T-helper 2 cell treated with Interferon-gamma antibody and Interleukin-4, amounts not matched to agents 5 μg/mL and 100 μg/mL, for 36 hours (primary cell): ENCODE results near the gene WFS1.

Source experiments
- DNase-seq: peaks from one replicate; pipeline ENCODE4 v3.0.0; 2021; ENCODE audit warnings: low spot score
- H3K27ac Mint-ChIP-seq: one replicate; pipeline ENCODE4 v1.8.0; 2021; ENCODE audit warnings: mild to moderate bottlenecking, mixed read lengths
- H3K27me3 Mint-ChIP-seq: one replicate; pipeline ENCODE4 v1.8.0; 2021; ENCODE audit warnings: low read depth, mixed read lengths
- H3K36me3 Mint-ChIP-seq: one replicate; pipeline ENCODE4 v1.8.0; 2021; ENCODE audit warnings: low read depth, mixed read lengths
- H3K4me1 Mint-ChIP-seq: one replicate; pipeline ENCODE4 v1.8.0; 2021; ENCODE audit warnings: low read depth, mixed read lengths
- H3K4me3 Mint-ChIP-seq: one replicate; pipeline ENCODE4 v1.8.0; 2022; ENCODE audit warnings: mild to moderate bottlenecking, moderate library complexity, mixed read lengths
- H3K9me3 Mint-ChIP-seq: one replicate; pipeline ENCODE4 v1.8.0; 2021; ENCODE audit warnings: mixed read lengths

The WFS1 gene

GRCh38 chr4:6230502-6230785 lies 39.2 kb upstream of the WFS1 start:
- no peak for DNase-seq
- no peaks in the 10 kb centered on the region for H3K4me1 Mint-ChIP-seq
- H3K27ac Mint-ChIP-seq = no peak overlapping the region
- H3K36me3 Mint-ChIP-seq = no peaks in the 10 kb centered on the region
- H3K4me3 Mint-ChIP-seq = no peak overlapping the region
- H3K27me3 Mint-ChIP-seq = peaks cover under 1% of the 10 kb centered on the region
- no peaks in the 10 kb centered on the region for H3K9me3 Mint-ChIP-seq

GRCh38 chr4:6230827-6231662 lies 38.6 kb upstream of the WFS1 start:
- no peaks in the 10 kb centered on the region for H3K9me3 Mint-ChIP-seq
- H3K36me3 Mint-ChIP-seq = no peaks in the 10 kb centered on the region
- H3K4me1 Mint-ChIP-seq = no peaks in the 10 kb centered on the region
- DNase-seq = no peak
- no peaks in the 10 kb centered on the region for H3K27me3 Mint-ChIP-seq
- H3K4me3 Mint-ChIP-seq = no peak overlapping the region
- H3K27ac Mint-ChIP-seq = no peak overlapping the region

- Mint-ChIP-seq H3K4me1 (no peaks in the 10 kb centered on the region), H3K27me3 (no peaks in the 10 kb centered on the region)
These were observed 37.9 kb upstream of the WFS1 start for GRCh38 chr4:6231663-6232165.

GRCh38 chr4:6232836-6233785 lies 36.5 kb upstream of the WFS1 start:
- no peaks in the 10 kb centered on the region for H3K4me1 Mint-ChIP-seq

More at GRCh38 chr4:6231663-6232165, 37.9 kb upstream of the WFS1 start:
- Mint-ChIP-seq H3K9me3 (no peaks in the 10 kb centered on the region), H3K36me3 (no peaks in the 10 kb centered on the region), H3K27ac (no peak overlapping the region), H3K4me3 (no peak overlapping the region)
- no peak for DNase-seq

GRCh38 chr4:6233929-6234328 lies 35.7 kb upstream of the WFS1 start:
- no peak overlapping the region for H3K27ac Mint-ChIP-seq
- DNase-seq = no peak
- H3K36me3 Mint-ChIP-seq = no peaks in the 10 kb centered on the region
- no peaks in the 10 kb centered on the region for H3K4me1 Mint-ChIP-seq
- no peaks in the 10 kb centered on the region for H3K9me3 Mint-ChIP-seq
- H3K27me3 Mint-ChIP-seq = peaks cover 3% of the 10 kb centered on the region
- H3K4me3 Mint-ChIP-seq = no peak overlapping the region

More at GRCh38 chr4:6232836-6233785, 36.5 kb upstream of the WFS1 start:
- no peaks in the 10 kb centered on the region for H3K36me3 Mint-ChIP-seq
- no peak overlapping the region for H3K4me3 Mint-ChIP-seq
- H3K27ac Mint-ChIP-seq = no peak overlapping the region
- DNase-seq = no peak
- no peaks in the 10 kb centered on the region for H3K9me3 Mint-ChIP-seq
- peaks cover 3% of the 10 kb centered on the region for H3K27me3 Mint-ChIP-seq

GRCh38 chr4:6235012-6235411 lies 34.6 kb upstream of the WFS1 start:
- no peaks in the 10 kb centered on the region for H3K9me3 Mint-ChIP-seq
- H3K27ac Mint-ChIP-seq = no peak overlapping the region
- H3K36me3 Mint-ChIP-seq = no peaks in the 10 kb centered on the region

GRCh38 chr4:6235901-6236640 lies 33.6 kb upstream of the WFS1 start:
- Mint-ChIP-seq H3K27ac (no peak overlapping the region), H3K36me3 (no peaks in the 10 kb centered on the region), H3K4me3 (no peak overlapping the region), H3K27me3 (peaks cover 3% of the 10 kb centered on the region), H3K9me3 (no peaks in the 10 kb centered on the region), H3K4me1 (no peaks in the 10 kb centered on the region)
- no peak for DNase-seq

More at GRCh38 chr4:6235012-6235411, 34.6 kb upstream of the WFS1 start:
- Mint-ChIP-seq H3K4me1 (no peaks in the 10 kb centered on the region), H3K4me3 (no peak overlapping the region), H3K27me3 (peaks cover 3% of the 10 kb centered on the region)
- DNase-seq = no peak

GRCh38 chr4:6236816-6237390 lies 32.7 kb upstream of the WFS1 start:
- no peaks in the 10 kb centered on the region for H3K4me1 Mint-ChIP-seq
- H3K27ac Mint-ChIP-seq = no peak overlapping the region
- no peaks in the 10 kb centered on the region for H3K9me3 Mint-ChIP-seq
- peaks cover 3% of the 10 kb centered on the region for H3K27me3 Mint-ChIP-seq
- no peaks in the 10 kb centered on the region for H3K36me3 Mint-ChIP-seq
- no peak for DNase-seq
- H3K4me3 Mint-ChIP-seq = no peak overlapping the region

- DNase-seq = no peak
- Mint-ChIP-seq H3K36me3 (no peaks in the 10 kb centered on the region), H3K9me3 (peaks cover 7% of the 10 kb centered on the region), H3K4me3 (no peak overlapping the region), H3K27me3 (peaks cover 8% of the 10 kb centered on the region), H3K4me1 (no peaks in the 10 kb centered on the region), H3K27ac (no peak overlapping the region)
These were observed 30.2 kb upstream of the WFS1 start for GRCh38 chr4:6239486-6239885.

- no peak for DNase-seq
- no peak overlapping the region for H3K4me3 Mint-ChIP-seq
These were observed 29.7 kb upstream of the WFS1 start for GRCh38 chr4:6239968-6240367.

GRCh38 chr4:6241062-6241845 lies 28.4 kb upstream of the WFS1 start:
- no peak for DNase-seq
- H3K36me3 Mint-ChIP-seq = peaks cover 3% of the 10 kb centered on the region
- H3K4me1 Mint-ChIP-seq = peaks cover 2% of the 10 kb centered on the region
- no peak overlapping the region for H3K4me3 Mint-ChIP-seq
- H3K9me3 Mint-ChIP-seq = peaks cover 13% of the 10 kb centered on the region
- no peak overlapping the region for H3K27ac Mint-ChIP-seq
- H3K27me3 Mint-ChIP-seq = peaks cover 17% of the 10 kb centered on the region

More at GRCh38 chr4:6239968-6240367, 29.7 kb upstream of the WFS1 start:
- H3K27me3 Mint-ChIP-seq = peaks cover 13% of the 10 kb centered on the region
- H3K4me1 Mint-ChIP-seq = peaks cover 2% of the 10 kb centered on the region
- no peak overlapping the region for H3K27ac Mint-ChIP-seq
- peaks cover 2% of the 10 kb centered on the region for H3K36me3 Mint-ChIP-seq
- H3K9me3 Mint-ChIP-seq = peaks cover 12% of the 10 kb centered on the region

GRCh38 chr4:6242271-6243029 lies 27.2 kb upstream of the WFS1 start:
- Mint-ChIP-seq H3K36me3 (peaks cover 3% of the 10 kb centered on the region), H3K27ac (no peak overlapping the region), H3K27me3 (peaks cover 26% of the 10 kb centered on the region), H3K4me1 (peaks cover 2% of the 10 kb centered on the region), H3K9me3 (peaks cover 13% of the 10 kb centered on the region), H3K4me3 (no peak overlapping the region)
- no peak for DNase-seq
